ENCODE measurements around the gene TSPOAP1. TPM values are rescaled to one million over a fixed set of nuclear protein-coding genes. Genes with fewer than 3 reads are reported as not detected.
A peak's percentile ranks its signal among the peaks of the same experiment; 100 is the strongest.

The TSPOAP1 gene
- total RNA-seq, 1 experiment from 2014 or later = under 0.01 TPM

- DNase-seq (ENCODE audit: low read depth) = no peak
Measured at GRCh38 chr17:58316260-58316960, 12.2 kb downstream of the TSPOAP1 start.

- no peak for DNase-seq (ENCODE audit: low read depth)
Measured at GRCh38 chr17:58315750-58316149, 12.8 kb downstream of the TSPOAP1 start.

- peak; percentile 0 for DNase-seq (ENCODE audit: low read depth)
Measured at GRCh38 chr17:58315281-58315711, 13.3 kb downstream of the TSPOAP1 start.

- DNase-seq (ENCODE audit: low read depth) = no peak
Measured at GRCh38 chr17:58314706-58315015, 13.9 kb downstream of the TSPOAP1 start.

- no peak for DNase-seq (ENCODE audit: low read depth)
Measured at GRCh38 chr17:58313815-58314705, 14.5 kb downstream of the TSPOAP1 start.

GRCh38 chr17:58312829-58313228 is 15.8 kb downstream of the TSPOAP1 start:
- no peak for DNase-seq (ENCODE audit: low read depth)

- no peak for DNase-seq (ENCODE audit: low read depth)
Measured at GRCh38 chr17:58312021-58312630, 16.5 kb downstream of the TSPOAP1 start.

GRCh38 chr17:58311429-58311894 is 17.1 kb downstream of the TSPOAP1 start:
- DNase-seq (ENCODE audit: low read depth) = no peak

- DNase-seq (ENCODE audit: low read depth) = no peak
Measured at GRCh38 chr17:58310511-58311428, 17.8 kb downstream of the TSPOAP1 start.

- DNase-seq (ENCODE audit: low read depth) = no peak
Measured at GRCh38 chr17:58309918-58310259, 18.7 kb downstream of the TSPOAP1 start.

GRCh38 chr17:58308985-58309917 is 19.3 kb downstream of the TSPOAP1 start:
- DNase-seq (ENCODE audit: low read depth) = no peak

- DNase-seq (ENCODE audit: low read depth) = no peak
Measured at GRCh38 chr17:58308173-58308984, 20.2 kb downstream of the TSPOAP1 start.

- DNase-seq (ENCODE audit: low read depth) = no peak
Measured at GRCh38 chr17:58307468-58308172, 21.0 kb downstream of the TSPOAP1 start.

GRCh38 chr17:58306131-58306951 is 22.3 kb downstream of the TSPOAP1 start:
- DNase-seq (ENCODE audit: low read depth) = no peak

- no peak for DNase-seq (ENCODE audit: low read depth)
Measured at GRCh38 chr17:58305626-58306025, 23.0 kb downstream of the TSPOAP1 start.

GRCh38 chr17:58304750-58305486 is 23.7 kb downstream of the TSPOAP1 start:
- no peak for DNase-seq (ENCODE audit: low read depth)
